Glutamatergic neuron (in vitro differentiated cells): ENCODE results near the gene PLIN1. TPM values are rescaled to one million over a fixed set of nuclear protein-coding genes. Genes with fewer than 3 reads are reported as not detected.

Experiments used
- DNase-seq: peaks from one replicate; pipeline ENCODE4 v3.0.0; 2022
- H3K27ac Mint-ChIP-seq: one replicate; pipeline ENCODE4 v1.8.0; 2020; ENCODE audit warnings: mild to moderate bottlenecking, mixed read lengths, inconsistent platforms; ENCODE audit not compliant: unreplicated experiment
- H3K27me3 Mint-ChIP-seq: one replicate; pipeline ENCODE4 v1.8.0; 2020; ENCODE audit warnings: mild to moderate bottlenecking, moderate library complexity, mixed read lengths, inconsistent platforms; ENCODE audit not compliant: unreplicated experiment
- H3K36me3 Mint-ChIP-seq: one replicate; pipeline ENCODE4 v1.8.0; 2020; ENCODE audit warnings: mild to moderate bottlenecking, mixed read lengths, inconsistent platforms; ENCODE audit not compliant: unreplicated experiment
- H3K4me1 Mint-ChIP-seq: one replicate; pipeline ENCODE4 v1.8.0; 2020; ENCODE audit warnings: mild to moderate bottlenecking, low read depth, mixed read lengths, inconsistent platforms; ENCODE audit not compliant: unreplicated experiment
- H3K4me3 Mint-ChIP-seq: one replicate; pipeline ENCODE4 v1.8.0; 2020; ENCODE audit warnings: mild to moderate bottlenecking, mixed read lengths, inconsistent platforms; ENCODE audit not compliant: unreplicated experiment
- H3K9me3 Mint-ChIP-seq: one replicate; pipeline ENCODE4 v1.8.0; 2020; ENCODE audit warnings: mild to moderate bottlenecking, moderate library complexity, mixed read lengths, inconsistent platforms; ENCODE audit not compliant: unreplicated experiment
- CTCF ChIP-seq: fragments of 200-600 bp; sonication (generic); IDR thresholded peaks from one replicate; pipeline ENCODE4 v1.5.0; 2021; ENCODE audit not compliant: partially characterized antibody, unreplicated experiment
- total RNA-seq: library from RNA; stranded (reverse); fragmentation: NEBNext Ultra II Directional; extraction: Animal tissue kit (Norgen Biotek cat#: 25700); gene quantifications from one replicate; pipeline ENCODE4 v1.2.1, GENCODE V29; 2021; ENCODE audit not compliant: unreplicated experiment

Gene PLIN1
- total RNA-seq, 1 donor from 2014 or later = not detected

GRCh38 chr15:89628806-89629715, 50.1 kb downstream of the PLIN1 start:
- DNase-seq = no peak
- TF ChIP-seq CTCF = no peak
- H3K4me3 Mint-ChIP-seq = no peak overlapping the region
- no peaks in the 10 kb centered on the region for H3K9me3 Mint-ChIP-seq
- H3K27me3 Mint-ChIP-seq = peaks cover 6% of the 10 kb centered on the region
- H3K36me3 Mint-ChIP-seq = peaks cover 13% of the 10 kb centered on the region
- H3K4me1 Mint-ChIP-seq = no peaks in the 10 kb centered on the region
- no peak overlapping the region for H3K27ac Mint-ChIP-seq

GRCh38 chr15:89628301-89628700, 50.9 kb downstream of the PLIN1 start:
- no peaks in the 10 kb centered on the region for H3K9me3 Mint-ChIP-seq

GRCh38 chr15:89627256-89627970, 51.8 kb downstream of the PLIN1 start:
- H3K36me3 Mint-ChIP-seq = peaks cover 11% of the 10 kb centered on the region
- no peak for TF ChIP-seq CTCF
- no peaks in the 10 kb centered on the region for H3K4me1 Mint-ChIP-seq
- H3K27ac Mint-ChIP-seq = no peak overlapping the region
- no peak overlapping the region for H3K4me3 Mint-ChIP-seq
- DNase-seq = no peak
- H3K27me3 Mint-ChIP-seq = peaks cover 6% of the 10 kb centered on the region
- H3K9me3 Mint-ChIP-seq = no peaks in the 10 kb centered on the region

More at GRCh38 chr15:89628301-89628700, 50.9 kb downstream of the PLIN1 start:
- H3K36me3 Mint-ChIP-seq = peaks cover 13% of the 10 kb centered on the region
- no peak overlapping the region for H3K4me3 Mint-ChIP-seq
- H3K27ac Mint-ChIP-seq = no peak overlapping the region
- TF ChIP-seq CTCF = no peak
- no peak for DNase-seq
- H3K4me1 Mint-ChIP-seq = no peaks in the 10 kb centered on the region
- peaks cover 6% of the 10 kb centered on the region for H3K27me3 Mint-ChIP-seq

GRCh38 chr15:89625716-89626115, 53.5 kb downstream of the PLIN1 start:
- Mint-ChIP-seq H3K4me3 (no peak overlapping the region), H3K36me3 (no peaks in the 10 kb centered on the region), H3K27ac (no peak overlapping the region)

More at GRCh38 chr15:89625716-89626115, 53.5 kb downstream of the PLIN1 start:
- no peak for DNase-seq
- Mint-ChIP-seq H3K27me3 (peaks cover 5% of the 10 kb centered on the region), H3K4me1 (no peaks in the 10 kb centered on the region), H3K9me3 (no peaks in the 10 kb centered on the region)
- TF ChIP-seq CTCF = no peak
